Liver (tissue), 3 donors: ENCODE measurements around the gene ACER2.

Source experiments
- FOXA1 ChIP-seq: IDR thresholded peaks from 2 replicates; pipeline ENCODE4 v1.6.1; 2016; ENCODE audit warnings: antibody characterized with exemption
- MAX ChIP-seq: IDR thresholded peaks from 2 replicates; pipeline ENCODE4 v1.6.1; 2016; ENCODE audit warnings: antibody characterized with exemption
- REST ChIP-seq: IDR thresholded peaks from 2 replicates; pipeline ENCODE4 v1.6.1; 2016; ENCODE audit warnings: antibody characterized with exemption, mild to moderate bottlenecking
- RXRA ChIP-seq, 2 donors: IDR thresholded peaks; 2 replicates each; pipeline ENCODE4 v1.6.1; 2017 to 2018; ENCODE audit warnings: antibody characterized with exemption in 2 of 2, mild to moderate bottlenecking in 1 of 2
- TAF1 ChIP-seq: conservative IDR thresholded peaks from 2 replicates; pipeline ENCODE4 v1.6.1; 2016; ENCODE audit warnings: antibody characterized with exemption, mild to moderate bottlenecking
- YY1 ChIP-seq: IDR thresholded peaks from 2 replicates; pipeline ENCODE4 v1.6.1; 2016; ENCODE audit warnings: antibody characterized with exemption, mild to moderate bottlenecking
- TF ChIP-seq, protein P1 (sequence below): fragments of 150-350 bp; IDR thresholded peaks from 2 replicates; pipeline ENCODE4 v1.5.1; 2017; ENCODE audit warnings: improper control_type of control experiment, low read depth, low read length; ENCODE audit not compliant: missing input control
- donor health status: healthy.
- donor health status: healthy.

DNA sequence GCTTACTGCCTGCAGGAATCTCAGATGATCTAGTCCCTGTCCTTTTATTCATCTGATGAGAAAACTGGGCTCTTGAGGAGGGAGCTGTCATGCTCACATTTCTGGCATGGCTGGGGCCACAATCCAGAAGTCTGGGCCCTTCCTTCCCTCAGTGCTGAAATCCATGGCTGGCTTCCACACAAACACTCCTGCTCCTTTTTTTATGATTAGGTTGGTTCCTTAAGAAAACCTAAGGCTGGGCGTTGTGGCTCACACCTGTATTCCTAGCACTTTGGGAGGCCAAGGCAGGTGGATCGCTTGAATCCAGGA is 1.3 kb downstream of the ACER2 start:
- TF ChIP-seq TAF1 (no peak), FOXA1 (no peak), REST (no peak), RXRA (IDR thresholded peaks at IDR 0.05) (no peak), MAX (no peak), YY1 (no peak)
- TF ChIP-seq, protein P1, sequence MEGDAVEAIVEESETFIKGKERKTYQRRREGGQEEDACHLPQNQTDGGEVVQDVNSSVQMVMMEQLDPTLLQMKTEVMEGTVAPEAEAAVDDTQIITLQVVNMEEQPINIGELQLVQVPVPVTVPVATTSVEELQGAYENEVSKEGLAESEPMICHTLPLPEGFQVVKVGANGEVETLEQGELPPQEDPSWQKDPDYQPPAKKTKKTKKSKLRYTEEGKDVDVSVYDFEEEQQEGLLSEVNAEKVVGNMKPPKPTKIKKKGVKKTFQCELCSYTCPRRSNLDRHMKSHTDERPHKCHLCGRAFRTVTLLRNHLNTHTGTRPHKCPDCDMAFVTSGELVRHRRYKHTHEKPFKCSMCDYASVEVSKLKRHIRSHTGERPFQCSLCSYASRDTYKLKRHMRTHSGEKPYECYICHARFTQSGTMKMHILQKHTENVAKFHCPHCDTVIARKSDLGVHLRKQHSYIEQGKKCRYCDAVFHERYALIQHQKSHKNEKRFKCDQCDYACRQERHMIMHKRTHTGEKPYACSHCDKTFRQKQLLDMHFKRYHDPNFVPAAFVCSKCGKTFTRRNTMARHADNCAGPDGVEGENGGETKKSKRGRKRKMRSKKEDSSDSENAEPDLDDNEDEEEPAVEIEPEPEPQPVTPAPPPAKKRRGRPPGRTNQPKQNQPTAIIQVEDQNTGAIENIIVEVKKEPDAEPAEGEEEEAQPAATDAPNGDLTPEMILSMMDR, result no peak
